Neural cell (in vitro differentiated cells): ENCODE measurements around the gene FAM32A.

ENCODE experiments used
- EP300 ChIP-seq: fragments of 450-650 bp; conservative IDR thresholded peaks from 2 replicates; pipeline ENCODE4 v1.6.1; 2014; ENCODE audit warnings: antibody characterized with exemption, mild to moderate bottlenecking, moderate library complexity; ENCODE audit not compliant: poor library complexity, severe bottlenecking
- TF ChIP-seq, protein P1 (sequence below): fragments of 450-650 bp; IDR thresholded peaks from 2 replicates; pipeline ENCODE4 v1.5.1; 2014; ENCODE audit warnings: antibody characterized with exemption, mild to moderate bottlenecking, moderate library complexity; ENCODE audit not compliant: poor library complexity, severe bottlenecking

DNA sequence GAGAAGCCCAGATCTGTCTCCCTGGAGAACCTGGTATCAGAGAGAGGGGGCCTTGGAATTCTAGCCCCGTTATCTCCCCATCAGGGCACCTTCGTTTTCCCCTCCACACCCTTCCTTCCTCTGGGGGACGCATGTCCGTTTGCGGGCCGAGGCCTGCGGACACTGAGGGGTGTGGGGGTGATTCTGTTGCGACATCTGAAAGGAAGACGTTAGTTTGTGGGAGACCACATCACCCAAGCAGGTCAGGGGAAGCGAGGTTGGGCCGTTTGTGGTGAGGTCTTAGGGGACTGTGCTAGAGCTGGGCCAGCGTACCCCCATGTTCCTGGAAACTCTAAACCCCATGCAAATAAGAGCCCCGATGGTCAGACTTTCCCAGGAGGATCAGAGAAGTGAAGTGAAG is 45.5 kb upstream of the FAM32A start:
- TF ChIP-seq, protein P1, sequence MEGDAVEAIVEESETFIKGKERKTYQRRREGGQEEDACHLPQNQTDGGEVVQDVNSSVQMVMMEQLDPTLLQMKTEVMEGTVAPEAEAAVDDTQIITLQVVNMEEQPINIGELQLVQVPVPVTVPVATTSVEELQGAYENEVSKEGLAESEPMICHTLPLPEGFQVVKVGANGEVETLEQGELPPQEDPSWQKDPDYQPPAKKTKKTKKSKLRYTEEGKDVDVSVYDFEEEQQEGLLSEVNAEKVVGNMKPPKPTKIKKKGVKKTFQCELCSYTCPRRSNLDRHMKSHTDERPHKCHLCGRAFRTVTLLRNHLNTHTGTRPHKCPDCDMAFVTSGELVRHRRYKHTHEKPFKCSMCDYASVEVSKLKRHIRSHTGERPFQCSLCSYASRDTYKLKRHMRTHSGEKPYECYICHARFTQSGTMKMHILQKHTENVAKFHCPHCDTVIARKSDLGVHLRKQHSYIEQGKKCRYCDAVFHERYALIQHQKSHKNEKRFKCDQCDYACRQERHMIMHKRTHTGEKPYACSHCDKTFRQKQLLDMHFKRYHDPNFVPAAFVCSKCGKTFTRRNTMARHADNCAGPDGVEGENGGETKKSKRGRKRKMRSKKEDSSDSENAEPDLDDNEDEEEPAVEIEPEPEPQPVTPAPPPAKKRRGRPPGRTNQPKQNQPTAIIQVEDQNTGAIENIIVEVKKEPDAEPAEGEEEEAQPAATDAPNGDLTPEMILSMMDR: no peak
- TF ChIP-seq EP300: no peak
